ENCODE measurements around the gene QRICH2.
"Not testable (repeated sequence)": the region's sequence is repeated elsewhere in the genome, so short reads cannot be mapped to it uniquely, and the experiment has no call there.

The QRICH2 gene

GRCh38 chr17:76244721-76245120 is 63.4 kb downstream of the QRICH2 start:
- DNase-seq, result not testable (repeated sequence)

GRCh38 chr17:76243826-76244679 is 64.0 kb downstream of the QRICH2 start:
- DNase-seq, result no peak

- DNase-seq, result no peak
Measured at GRCh38 chr17:76241691-76242255, 66.3 kb downstream of the QRICH2 start.

GRCh38 chr17:76241204-76241538 is 66.9 kb downstream of the QRICH2 start:
- DNase-seq, result no peak

- DNase-seq, result peak; percentile 81
Measured at GRCh38 chr17:76240461-76241203, 67.4 kb downstream of the QRICH2 start, which contains the start of gene RNF157. Gene RNF157, minus strand, starts transcription at chr17:76240493. Its CDS starts 253 bp downstream, at chr17:76240240.

- no peak for DNase-seq
Measured at GRCh38 chr17:76239538-76240274, 68.4 kb downstream of the QRICH2 start.

GRCh38 chr17:76238847-76239537 is 69.1 kb downstream of the QRICH2 start:
- no peak for DNase-seq

- DNase-seq, result no peak
Measured at GRCh38 chr17:76237859-76238313, 70.2 kb downstream of the QRICH2 start.

GRCh38 chr17:76236603-76237002 is 71.5 kb downstream of the QRICH2 start:
- DNase-seq, result no peak

GRCh38 chr17:76235883-76236282 is 72.2 kb downstream of the QRICH2 start:
- DNase-seq, result no peak

- DNase-seq, result no peak
Measured at GRCh38 chr17:76234354-76234679, 73.8 kb downstream of the QRICH2 start.

GRCh38 chr17:76233588-76234353 is 74.3 kb downstream of the QRICH2 start:
- no peak for DNase-seq

GRCh38 chr17:76232342-76232741 is 75.7 kb downstream of the QRICH2 start:
- DNase-seq, result no peak

GRCh38 chr17:76226749-76227148 is 81.3 kb downstream of the QRICH2 start:
- not testable (repeated sequence) for DNase-seq

- not testable (repeated sequence) for DNase-seq
Measured at GRCh38 chr17:76225373-76226086, 82.5 kb downstream of the QRICH2 start.

Data from CD4-positive, alpha-beta T cell treated with Interleukin-10 for 1 hour (primary cell).